ENCODE measurements around the gene USP15.

Gene USP15

DNA sequence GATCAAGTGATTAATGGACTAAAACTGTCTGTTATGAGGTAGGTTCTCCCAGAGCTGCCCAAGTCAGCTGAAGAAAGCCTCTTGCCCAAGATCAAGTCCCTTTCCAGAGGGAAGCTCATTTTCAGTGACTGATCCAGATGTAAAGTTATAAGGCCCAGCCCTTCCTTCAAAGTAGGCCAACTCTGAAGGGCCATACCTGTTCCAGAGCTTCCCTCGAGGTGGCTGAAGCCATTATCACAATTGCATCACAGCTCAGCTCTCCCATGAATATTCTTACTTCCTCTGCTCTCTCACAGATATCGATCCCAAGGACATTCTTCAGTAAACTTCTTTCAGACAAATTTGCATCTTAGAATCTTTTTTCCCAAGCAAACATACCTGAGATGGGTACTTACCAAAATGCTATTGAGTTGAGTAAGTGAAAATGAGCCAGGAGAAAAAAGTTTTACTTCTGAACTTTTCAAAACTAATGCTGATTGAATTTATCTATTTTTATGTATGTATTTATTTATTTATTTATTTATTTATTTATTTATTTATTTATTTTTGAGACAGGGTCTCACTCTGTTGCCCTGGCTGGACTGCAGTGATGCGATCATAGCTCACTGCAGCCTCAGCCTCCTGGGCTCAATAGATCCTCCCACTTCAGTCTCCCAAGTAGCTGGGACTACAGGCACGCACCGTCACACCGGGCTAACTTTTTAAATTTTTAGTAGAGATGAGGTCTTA lies 42.6 kb upstream of the USP15 start:
- H3K4me3 ChIP-seq (replicated peaks; ENCODE audit: low read depth, low read length), result no peak overlapping the region
- no peak for DNase-seq (ENCODE audit: extremely low read depth, insufficient read length)
- H3K27me3 ChIP-seq (replicated peaks; ENCODE audit: control insufficient read depth, insufficient read depth, low read length), result no peaks in the 10 kb centered on the region
- TF ChIP-seq, protein P1, sequence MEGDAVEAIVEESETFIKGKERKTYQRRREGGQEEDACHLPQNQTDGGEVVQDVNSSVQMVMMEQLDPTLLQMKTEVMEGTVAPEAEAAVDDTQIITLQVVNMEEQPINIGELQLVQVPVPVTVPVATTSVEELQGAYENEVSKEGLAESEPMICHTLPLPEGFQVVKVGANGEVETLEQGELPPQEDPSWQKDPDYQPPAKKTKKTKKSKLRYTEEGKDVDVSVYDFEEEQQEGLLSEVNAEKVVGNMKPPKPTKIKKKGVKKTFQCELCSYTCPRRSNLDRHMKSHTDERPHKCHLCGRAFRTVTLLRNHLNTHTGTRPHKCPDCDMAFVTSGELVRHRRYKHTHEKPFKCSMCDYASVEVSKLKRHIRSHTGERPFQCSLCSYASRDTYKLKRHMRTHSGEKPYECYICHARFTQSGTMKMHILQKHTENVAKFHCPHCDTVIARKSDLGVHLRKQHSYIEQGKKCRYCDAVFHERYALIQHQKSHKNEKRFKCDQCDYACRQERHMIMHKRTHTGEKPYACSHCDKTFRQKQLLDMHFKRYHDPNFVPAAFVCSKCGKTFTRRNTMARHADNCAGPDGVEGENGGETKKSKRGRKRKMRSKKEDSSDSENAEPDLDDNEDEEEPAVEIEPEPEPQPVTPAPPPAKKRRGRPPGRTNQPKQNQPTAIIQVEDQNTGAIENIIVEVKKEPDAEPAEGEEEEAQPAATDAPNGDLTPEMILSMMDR (IDR thresholded peaks at IDR 0.05; ENCODE audit: insufficient read depth, low read length, poor library complexity, severe bottlenecking), result no peak
- H3K36me3 ChIP-seq (ENCODE audit: control insufficient read depth, insufficient read depth, low read length), result no peaks in the 10 kb centered on the region

DNA sequence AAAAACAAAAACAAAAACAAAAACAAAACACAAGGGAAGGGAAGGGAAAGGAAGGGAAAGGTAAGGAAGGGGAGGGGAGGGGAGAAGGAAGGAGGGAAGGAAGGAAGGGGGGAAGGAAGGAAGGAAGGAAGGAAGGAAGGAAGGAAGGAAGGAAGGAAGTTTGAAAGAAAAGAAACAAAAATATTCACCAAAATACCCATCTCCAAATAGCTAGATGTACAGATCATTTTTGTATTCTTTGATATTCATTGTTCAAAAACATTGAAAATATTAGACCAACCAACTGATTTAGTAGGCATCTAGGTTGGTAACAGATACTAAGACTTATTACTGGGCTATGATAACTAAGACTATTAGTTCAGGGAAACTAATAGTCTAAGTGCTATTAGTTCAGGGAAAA lies 39.1 kb upstream of the USP15 start:
- Histone ChIP-seq H3K27me3 (replicated peaks; ENCODE audit: control insufficient read depth, insufficient read depth, low read length) (no peaks in the 10 kb centered on the region), H3K4me3 (replicated peaks; ENCODE audit: low read depth, low read length) (no peak overlapping the region), H3K36me3 (ENCODE audit: control insufficient read depth, insufficient read depth, low read length) (no peaks in the 10 kb centered on the region)
- TF ChIP-seq, protein P1 (IDR thresholded peaks at IDR 0.05; ENCODE audit: insufficient read depth, low read length, poor library complexity, severe bottlenecking), result no peak
- no peak for DNase-seq (ENCODE audit: extremely low read depth, insufficient read length)

DNA sequence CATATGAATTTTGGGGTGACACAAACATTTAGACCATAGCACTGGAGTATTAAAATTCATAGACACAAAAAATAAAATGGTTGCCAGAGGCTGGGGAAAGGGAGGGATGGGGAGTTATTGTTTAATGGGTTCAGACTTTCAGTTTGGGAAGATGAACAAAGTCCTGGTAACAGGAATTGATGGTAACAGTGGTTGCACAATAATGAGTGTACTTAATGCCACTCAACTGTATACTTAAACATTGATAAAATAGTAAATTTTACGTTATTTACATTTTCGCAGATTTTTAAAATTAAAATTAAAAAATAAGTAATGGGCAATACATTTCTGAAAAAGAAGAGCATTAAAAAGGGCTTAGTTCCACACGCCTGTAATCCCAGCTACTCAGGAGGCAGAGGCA lies 35.6 kb upstream of the USP15 start:
- Histone ChIP-seq H3K27me3 (replicated peaks; ENCODE audit: control insufficient read depth, insufficient read depth, low read length) (no peaks in the 10 kb centered on the region), H3K4me3 (replicated peaks; ENCODE audit: low read depth, low read length) (no peak overlapping the region), H3K36me3 (ENCODE audit: control insufficient read depth, insufficient read depth, low read length) (no peaks in the 10 kb centered on the region)
- DNase-seq (ENCODE audit: extremely low read depth, insufficient read length), result no peak
- TF ChIP-seq, protein P1 (IDR thresholded peaks at IDR 0.05; ENCODE audit: insufficient read depth, low read length, poor library complexity, severe bottlenecking), result no peak

DNA sequence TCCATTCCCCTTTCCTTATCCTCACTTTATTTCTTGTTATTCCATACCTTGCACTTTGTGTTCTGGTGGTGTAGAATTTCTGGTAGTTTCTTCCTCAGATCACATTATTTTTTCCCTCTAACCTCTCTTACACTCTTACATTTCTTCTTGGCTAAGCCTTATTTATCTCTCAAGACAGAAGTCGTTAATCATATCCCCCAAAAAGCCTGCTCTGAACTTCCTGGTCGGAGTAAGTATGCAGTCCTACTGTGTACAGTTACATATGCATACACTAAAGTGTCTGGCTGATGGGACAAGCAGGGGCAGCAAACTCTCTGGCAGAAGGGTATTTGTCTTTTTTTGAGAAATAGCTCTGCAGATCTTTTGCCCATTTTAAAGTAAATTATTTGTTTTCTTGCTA lies 33.1 kb upstream of the USP15 start:
- Histone ChIP-seq H3K27me3 (replicated peaks; ENCODE audit: control insufficient read depth, insufficient read depth, low read length) (no peaks in the 10 kb centered on the region), H3K36me3 (ENCODE audit: control insufficient read depth, insufficient read depth, low read length) (no peaks in the 10 kb centered on the region), H3K4me3 (replicated peaks; ENCODE audit: low read depth, low read length) (no peak overlapping the region)
- no peak for DNase-seq (ENCODE audit: extremely low read depth, insufficient read length)
- TF ChIP-seq, protein P1 (IDR thresholded peaks at IDR 0.05; ENCODE audit: insufficient read depth, low read length, poor library complexity, severe bottlenecking), result no peak

DNA sequence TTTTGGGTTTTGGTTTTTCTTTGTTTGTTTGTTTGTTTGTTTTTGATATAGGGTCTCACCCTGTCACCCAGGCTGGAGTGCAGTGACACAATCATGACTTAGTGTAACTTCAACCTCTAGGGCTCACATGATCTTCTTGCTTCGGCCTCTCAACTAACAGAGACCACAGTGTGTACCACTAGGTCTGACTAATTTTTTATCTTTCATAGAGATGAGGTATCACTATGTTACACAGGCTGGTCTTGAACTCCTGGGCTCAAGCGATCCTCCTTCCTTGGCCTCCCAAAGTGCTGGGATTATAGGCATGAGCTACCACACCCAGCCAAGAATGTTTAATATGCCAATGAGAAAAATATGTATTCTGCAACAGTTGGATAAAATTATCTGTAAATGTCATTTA lies 29.6 kb upstream of the USP15 start:
- TF ChIP-seq, protein P1 (IDR thresholded peaks at IDR 0.05; ENCODE audit: insufficient read depth, low read length, poor library complexity, severe bottlenecking), result no peak
- no peaks in the 10 kb centered on the region for H3K27me3 ChIP-seq (replicated peaks; ENCODE audit: control insufficient read depth, insufficient read depth, low read length)
- no peaks in the 10 kb centered on the region for H3K36me3 ChIP-seq (ENCODE audit: control insufficient read depth, insufficient read depth, low read length)
- DNase-seq (ENCODE audit: extremely low read depth, insufficient read length), result no peak
- no peak overlapping the region for H3K4me3 ChIP-seq (replicated peaks; ENCODE audit: low read depth, low read length)
